Peyer's patch (tissue), 4 donors: Measurements from ENCODE around the gene RBMXL3. TPM values are rescaled to one million over a fixed set of nuclear protein-coding genes. Genes with fewer than 3 reads are reported as not detected.

Experiments
- DNase-seq, 3 donors: peaks; one replicate each; pipeline ENCODE4 v3.0.0-alpha.2; 2017 to 2019
- H3K27ac ChIP-seq, 4 donors: fragments of 200-600 bp; sonication (generic); one replicate each; pipeline ENCODE4 v1.5.1; 2016 to 2019
- H3K27me3 ChIP-seq, 2 donors: fragments of 200-600 bp; sonication (generic); one replicate each; pipeline ENCODE4 v1.5.1; 2019
- H3K36me3 ChIP-seq, 3 donors: fragments of 200-600 bp; sonication (generic); one replicate each; pipeline ENCODE4 v1.5.1; 2016 to 2019
- H3K4me1 ChIP-seq, 4 donors: fragments of 200-600 bp; sonication (generic); one replicate each; pipeline ENCODE4 v1.5.1; 2016 to 2019
- H3K4me3 ChIP-seq, 4 donors: fragments of 200-600 bp; sonication (generic); 1 replicate in 3 of 4; 2 replicates in 1 of 4; pipeline ENCODE4 v1.5.1; 2016 to 2019; ENCODE audit warnings: mild to moderate bottlenecking in 1 of 4
- H3K9me3 ChIP-seq, 4 donors: fragments of 200-600 bp; sonication (generic); one replicate each; pipeline ENCODE4 v1.5.1; 2016 to 2019; ENCODE audit warnings: mild to moderate bottlenecking in 1 of 4
- POLR2A ChIP-seq, 2 donors: fragments of 450-650 bp; IDR thresholded peaks; one replicate each; pipeline ENCODE4 v1.5.1; 2017; ENCODE audit warnings: antibody characterized with exemption in 2 of 2, mild to moderate bottlenecking in 2 of 2, moderate library complexity in 2 of 2
- total RNA-seq, 4 donors: library from RNA; depleted of rRNA; stranded (reverse); fragments of >200 nt; gene quantifications; one replicate each; pipeline ENCODE4 v1.1.0, GENCODE V29; 2016
- TF ChIP-seq, protein P1 (sequence below), 6 experiments: fragments of 450-650 bp in 4 of 6; fragments of 200-600 bp in 2 of 6; sonication (generic) in 1 of 6; IDR thresholded peaks; one replicate each; pipeline ENCODE4 v1.5.1; 2017 to 2019; ENCODE audit warnings: antibody characterized with exemption in 6 of 6, mild to moderate bottlenecking in 3 of 6, moderate library complexity in 1 of 6

Gene RBMXL3
- total RNA-seq, 4 donors from 2014 or later = not detected

DNA sequence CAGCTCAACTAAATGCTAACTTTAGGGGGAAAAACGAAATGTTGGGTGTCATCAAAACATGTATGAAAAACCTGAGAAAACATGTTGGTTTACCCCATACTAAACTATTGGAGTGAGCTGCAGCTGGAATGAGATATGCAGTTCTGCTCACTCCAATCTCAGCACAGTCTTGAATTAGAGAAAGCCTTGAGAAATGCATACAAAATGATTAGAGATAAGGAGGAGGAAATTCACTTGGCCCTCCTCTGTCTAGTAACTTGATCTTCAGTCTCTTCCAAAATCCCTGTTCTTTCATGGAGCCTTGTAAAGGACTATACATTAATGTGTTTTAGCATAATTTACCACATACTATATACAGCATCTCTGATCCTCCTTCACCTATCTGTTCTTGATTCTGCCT, 47.8 kb downstream of the RBMXL3 start:
- H3K4me3 ChIP-seq = no peak overlapping the region
- H3K27me3 ChIP-seq = no peaks in the 10 kb centered on the region
- peak overlapping the region in 2 of 4 donors; percentile 39 to 48 for H3K27ac ChIP-seq
- no peak for DNase-seq
- TF ChIP-seq POLR2A (IDR thresholded peaks at IDR 0.05) = no peak
- TF ChIP-seq, protein P1, sequence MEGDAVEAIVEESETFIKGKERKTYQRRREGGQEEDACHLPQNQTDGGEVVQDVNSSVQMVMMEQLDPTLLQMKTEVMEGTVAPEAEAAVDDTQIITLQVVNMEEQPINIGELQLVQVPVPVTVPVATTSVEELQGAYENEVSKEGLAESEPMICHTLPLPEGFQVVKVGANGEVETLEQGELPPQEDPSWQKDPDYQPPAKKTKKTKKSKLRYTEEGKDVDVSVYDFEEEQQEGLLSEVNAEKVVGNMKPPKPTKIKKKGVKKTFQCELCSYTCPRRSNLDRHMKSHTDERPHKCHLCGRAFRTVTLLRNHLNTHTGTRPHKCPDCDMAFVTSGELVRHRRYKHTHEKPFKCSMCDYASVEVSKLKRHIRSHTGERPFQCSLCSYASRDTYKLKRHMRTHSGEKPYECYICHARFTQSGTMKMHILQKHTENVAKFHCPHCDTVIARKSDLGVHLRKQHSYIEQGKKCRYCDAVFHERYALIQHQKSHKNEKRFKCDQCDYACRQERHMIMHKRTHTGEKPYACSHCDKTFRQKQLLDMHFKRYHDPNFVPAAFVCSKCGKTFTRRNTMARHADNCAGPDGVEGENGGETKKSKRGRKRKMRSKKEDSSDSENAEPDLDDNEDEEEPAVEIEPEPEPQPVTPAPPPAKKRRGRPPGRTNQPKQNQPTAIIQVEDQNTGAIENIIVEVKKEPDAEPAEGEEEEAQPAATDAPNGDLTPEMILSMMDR (IDR thresholded peaks at IDR 0.05) = no peak
- H3K4me1 ChIP-seq = no peaks in the 10 kb centered on the region
- no peaks in the 10 kb centered on the region for H3K36me3 ChIP-seq
- no peaks in the 10 kb centered on the region for H3K9me3 ChIP-seq

Other genes starting within 250 kb of the RBMXL3 start
- gene IL13RA2, start 171.8 kb upstream of the RBMXL3 start, total RNA-seq = not detected
- gene LRCH2, start 44.7 kb downstream of the RBMXL3 start, total RNA-seq = 10 to 100 TPM in 1 of 4 donors, 1 to 10 TPM in 3; 1.6 to 11.6 (median 2.2) TPM
- not detected for gene LUZP4, start 100.3 kb downstream of the RBMXL3 start, total RNA-seq